NCI-H2029 (cell line): ENCODE results near the gene SNX13.
"Not testable (repeated sequence)": the region's sequence is repeated elsewhere in the genome, so short reads cannot be mapped to it uniquely, and the experiment has no call there.

Experiments used
- DNase-seq: peaks from one replicate; lab custom pipeline; 2025; lab: John Stamatoyannopoulos, UW

The SNX13 gene

DNA sequence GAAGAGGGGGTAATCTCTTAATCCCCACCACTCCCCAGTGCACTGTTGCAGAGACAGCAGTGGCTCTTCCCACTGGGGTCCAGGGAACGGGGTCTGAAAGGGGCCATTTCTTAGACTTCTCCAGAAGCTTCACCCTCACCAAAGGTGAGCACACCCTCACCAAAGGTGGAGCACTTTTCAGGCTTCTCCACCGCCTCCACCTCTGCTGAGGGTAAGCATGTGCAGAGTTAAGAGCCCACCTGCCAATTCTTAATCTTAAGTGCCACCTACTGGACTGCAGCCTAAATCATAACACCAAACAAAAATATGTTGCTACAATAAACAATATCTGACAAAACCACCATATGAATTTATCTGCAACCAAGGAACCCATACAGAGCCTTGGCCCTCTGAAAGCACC is 27.0 kb downstream of the SNX13 start:
- no peak for DNase-seq

DNA sequence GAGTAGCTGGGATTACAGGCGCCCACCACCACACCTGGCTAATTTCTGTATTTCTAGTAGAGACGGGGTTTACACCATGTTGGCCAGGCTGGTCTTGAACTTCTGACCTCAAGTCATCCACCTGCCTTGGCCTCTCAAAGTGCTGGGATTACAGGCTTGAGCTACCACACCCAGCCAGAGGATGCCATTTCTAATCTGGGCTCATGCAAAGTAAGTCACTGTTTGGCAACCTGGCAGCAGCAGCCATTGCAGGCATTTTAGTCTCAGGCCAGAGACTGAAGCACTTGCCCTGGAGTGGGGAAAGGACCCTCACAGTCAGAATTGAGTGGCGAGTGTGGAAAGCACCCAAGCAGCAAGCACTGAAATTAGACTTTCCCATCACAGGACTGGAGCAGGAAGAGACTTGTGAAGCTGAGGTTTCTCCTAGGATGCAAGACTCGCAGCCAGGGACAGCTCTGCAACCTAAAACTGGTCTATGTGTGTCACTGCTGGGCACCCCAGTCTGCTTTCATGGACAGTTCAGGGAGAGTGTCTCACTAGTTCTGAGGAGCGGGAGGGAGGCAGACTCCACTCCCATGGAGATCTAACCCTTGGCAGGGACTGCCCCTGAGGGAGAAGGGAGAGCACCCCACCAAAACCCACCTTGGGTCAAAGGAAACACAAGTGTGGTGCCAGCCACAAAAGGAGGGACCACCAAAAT is 27.6 kb downstream of the SNX13 start:
- no peak for DNase-seq

DNA sequence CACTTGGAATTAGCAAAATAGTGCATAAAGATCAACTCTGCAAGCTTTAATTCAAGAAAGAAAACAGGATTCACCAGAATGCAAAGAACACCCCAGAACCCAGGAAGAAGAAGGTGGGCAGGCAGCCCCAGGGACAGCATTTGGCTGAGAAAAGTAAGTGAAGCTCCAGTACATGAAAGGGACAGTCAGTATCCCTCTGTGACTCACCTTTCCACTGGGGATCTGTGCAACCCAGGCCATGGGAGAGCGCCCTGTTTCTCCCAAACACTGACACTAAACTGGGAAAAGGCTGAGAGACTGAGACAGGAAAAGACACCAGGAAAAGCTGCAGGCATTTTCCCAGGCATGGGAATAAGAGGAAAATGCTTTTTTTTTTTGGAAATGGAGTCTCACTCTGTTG is 28.2 kb downstream of the SNX13 start:
- DNase-seq = no peak

DNA sequence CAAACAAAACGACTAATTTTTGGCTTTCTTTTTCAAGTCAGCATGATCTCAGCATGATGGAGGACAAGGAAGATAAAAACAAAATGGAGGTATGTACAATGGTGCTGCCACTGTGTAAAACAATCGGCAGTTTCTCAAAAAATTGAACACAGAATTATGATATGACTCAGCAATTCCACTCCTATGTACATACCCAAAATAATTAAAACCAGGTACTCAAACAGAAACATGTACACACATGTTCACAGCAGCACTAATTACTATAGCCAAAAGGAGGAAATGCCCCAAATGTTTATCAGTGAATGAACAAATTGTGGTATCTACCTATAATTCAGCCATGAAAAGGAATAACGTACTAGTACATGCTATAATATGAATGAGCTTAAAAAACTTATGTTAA is 29.9 kb downstream of the SNX13 start:
- no peak for DNase-seq

DNA sequence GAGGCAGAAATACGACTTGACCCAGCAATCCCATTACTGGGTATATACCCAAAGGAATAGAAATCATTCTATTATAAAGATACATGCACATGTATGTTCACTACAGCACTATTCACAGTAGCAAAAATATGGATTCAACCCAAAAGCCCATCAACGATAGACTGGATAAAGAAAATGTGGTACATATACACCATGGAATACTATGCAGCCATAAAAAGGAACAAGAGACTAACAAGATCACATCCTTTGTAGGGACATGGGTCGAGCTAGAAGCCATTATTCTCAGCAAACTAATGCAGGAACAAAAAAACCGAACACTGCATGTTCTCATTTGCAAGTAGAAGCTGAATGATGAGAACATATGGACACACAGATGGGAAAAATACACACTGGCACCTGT is 31.0 kb downstream of the SNX13 start:
- DNase-seq = not testable (repeated sequence)

DNA sequence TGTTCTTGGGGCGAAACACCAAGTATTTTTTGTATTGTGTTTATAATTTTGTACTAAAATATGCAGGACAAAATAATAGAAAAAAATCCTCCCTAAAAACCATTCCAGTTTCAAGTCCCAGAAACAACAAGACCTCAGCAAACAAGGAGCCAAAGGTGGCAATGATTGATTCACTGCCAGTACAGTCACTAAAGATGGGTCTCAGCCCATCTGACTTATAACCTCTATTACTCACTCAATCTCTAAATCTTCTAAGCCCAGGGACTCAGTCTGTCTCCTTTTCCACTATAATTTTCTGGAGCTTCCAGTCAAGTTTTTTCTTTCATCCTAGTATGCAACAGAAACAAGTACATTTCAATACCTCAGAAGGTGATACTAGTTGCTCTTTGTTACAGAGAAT is 33.3 kb downstream of the SNX13 start:
- DNase-seq = no peak

DNA sequence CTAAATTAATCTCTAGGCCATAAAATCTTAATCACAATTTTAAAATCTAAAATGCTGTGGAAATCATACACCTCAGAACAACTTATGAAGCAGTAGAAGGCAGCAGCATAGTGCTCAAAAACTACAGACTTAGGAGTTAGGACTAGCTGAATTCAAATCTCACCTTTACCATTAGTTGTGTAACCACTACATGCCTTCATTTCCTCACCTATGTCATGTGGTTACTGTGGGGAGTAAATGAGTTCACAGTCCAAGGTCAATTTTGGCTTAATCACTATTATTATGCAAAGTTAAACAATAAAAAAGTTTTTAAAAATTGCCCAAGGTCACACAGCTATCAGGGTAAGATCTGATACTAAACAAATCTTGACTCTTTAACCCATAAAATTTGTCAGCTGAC is 37.0 kb downstream of the SNX13 start:
- DNase-seq = no peak

DNA sequence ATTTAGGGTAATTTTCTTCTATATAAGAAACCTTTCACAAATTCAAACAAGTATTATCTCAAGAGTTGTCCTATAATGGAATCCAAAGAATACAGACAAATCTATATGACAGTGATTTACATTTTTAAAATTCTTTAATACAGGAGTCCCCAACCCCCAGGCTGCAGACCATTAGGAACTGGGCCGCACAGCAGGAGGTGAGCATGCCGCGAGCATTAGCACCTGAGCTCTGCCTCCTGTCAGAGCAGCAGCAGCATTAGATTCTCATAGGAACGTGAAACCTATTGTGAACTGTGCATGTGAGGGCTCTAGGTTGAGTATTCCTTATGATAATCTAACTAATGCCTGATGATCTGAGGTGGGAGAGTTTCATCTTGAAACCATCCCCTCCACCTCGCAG is 37.7 kb downstream of the SNX13 start:
- DNase-seq = no peak

DNA sequence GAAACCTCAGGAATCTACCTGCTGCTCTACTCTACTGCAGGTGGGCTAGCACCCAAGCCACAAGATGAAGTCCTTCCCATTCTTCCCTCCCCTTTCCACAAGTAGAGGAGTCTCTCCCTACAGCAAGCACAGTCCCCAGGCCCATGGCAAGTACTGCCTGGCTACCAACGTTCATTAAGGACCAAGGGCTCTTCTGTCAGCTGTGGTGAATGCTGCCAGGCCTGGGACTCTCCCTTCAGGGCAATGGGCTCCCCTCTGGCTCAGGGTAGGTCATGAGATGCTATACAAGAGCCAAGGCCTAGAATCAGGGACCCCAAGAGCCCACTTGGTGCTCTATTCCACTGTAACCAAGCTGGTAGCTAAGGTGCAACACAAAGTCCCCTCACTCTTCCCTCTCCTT is 39.8 kb downstream of the SNX13 start:
- no peak for DNase-seq

DNA sequence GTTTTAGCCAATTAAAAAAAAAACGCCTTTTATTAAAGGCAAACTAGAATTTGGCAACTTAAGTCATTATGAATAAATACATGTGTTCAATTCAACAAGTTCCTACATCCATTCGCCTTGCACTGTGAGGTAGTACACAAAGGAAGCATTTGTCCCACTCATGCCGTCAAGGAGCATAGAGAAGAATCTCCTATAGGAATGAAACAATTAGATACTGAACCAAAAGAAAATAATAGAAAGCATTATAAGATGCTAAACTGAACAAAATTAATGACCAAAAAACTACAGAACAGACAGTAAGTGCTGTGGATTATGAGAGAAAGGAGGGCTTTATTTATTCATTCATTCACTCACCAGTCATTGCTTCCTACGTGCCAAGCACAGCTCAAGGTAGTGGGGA is 42.2 kb downstream of the SNX13 start:
- DNase-seq = no peak

DNA sequence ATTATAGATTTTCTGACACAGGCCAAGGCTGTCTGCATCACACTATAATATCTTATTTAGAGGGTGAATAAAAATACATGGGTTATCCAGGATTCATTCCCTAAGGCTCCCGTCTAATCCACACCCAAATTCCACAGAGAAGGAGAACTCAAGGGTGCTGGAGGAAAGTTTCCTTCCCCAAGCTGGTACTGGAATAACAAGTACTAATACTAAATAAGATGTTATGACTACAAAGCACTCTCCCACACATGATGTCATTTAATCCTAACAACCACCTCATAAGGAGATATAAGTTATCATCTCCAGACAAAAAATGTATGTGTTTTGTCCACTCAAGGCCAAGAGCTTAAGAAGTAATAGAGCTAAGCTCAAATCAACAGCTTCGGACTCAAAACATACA is 53.0 kb downstream of the SNX13 start:
- no peak for DNase-seq

DNA sequence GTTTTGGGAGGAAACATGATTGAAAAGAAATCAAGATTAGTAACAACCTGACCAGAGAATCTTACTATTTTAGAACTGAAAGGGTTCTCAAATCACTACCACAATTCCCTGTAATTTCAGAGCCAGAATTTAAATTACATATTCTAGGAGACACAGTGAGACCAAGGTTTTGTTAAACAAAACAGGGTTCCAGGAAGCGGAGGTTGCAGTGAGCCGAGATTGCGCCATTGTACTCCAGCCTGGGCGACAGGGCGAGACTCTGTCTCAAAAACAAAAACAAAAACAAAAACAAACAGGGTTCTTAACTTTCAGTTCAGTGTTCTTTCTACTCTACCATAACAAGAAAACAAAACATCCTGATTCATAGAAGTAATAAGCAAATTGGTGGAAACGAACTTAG is 57.6 kb downstream of the SNX13 start:
- DNase-seq = no peak

DNA sequence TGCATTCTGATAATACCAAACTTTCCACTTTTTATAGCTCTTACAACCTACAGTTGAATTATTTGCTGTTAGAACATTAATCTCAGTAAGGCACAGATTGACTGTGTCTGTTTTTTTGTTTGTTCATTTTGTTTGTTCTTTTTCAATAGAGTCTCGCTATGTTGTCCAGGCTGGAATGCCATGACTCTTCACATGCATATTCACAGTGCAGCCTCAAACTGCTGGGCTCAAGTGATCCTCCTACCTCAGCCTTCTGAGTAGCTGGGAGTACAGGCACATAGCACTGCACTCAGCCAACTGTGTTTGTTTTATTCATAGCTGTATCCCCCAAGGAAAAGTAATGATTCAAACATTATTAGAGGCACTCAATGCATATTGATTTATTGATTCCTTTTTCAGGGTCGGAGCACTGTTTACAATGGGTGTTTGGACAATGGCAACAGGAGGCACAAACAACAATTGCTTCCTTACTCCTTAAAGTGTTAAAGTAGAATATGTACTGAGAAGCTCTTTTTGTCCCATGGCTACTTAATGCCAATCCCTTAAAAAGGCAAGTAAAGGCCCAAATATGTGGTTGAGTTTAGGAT is 61.1 kb downstream of the SNX13 start:
- no peak for DNase-seq

DNA sequence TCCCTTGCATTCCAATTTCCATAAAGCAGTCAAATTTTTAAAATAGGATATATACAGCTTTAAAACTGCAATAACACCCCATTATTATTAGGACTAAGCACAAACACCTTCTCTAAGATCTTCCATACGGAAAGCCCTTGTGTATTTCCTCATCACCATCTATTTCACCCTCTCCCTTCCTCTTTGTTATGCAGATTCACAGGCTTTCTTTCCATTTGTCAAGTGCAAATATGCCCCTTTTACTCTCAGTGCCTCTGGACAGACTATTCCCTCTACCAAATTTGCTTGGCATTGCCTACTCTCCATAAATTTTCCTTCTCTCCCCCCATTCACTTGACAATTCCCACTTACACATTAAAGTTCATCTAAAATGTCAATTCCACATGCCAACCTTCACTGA is 61.7 kb downstream of the SNX13 start:
- DNase-seq = no peak

DNA sequence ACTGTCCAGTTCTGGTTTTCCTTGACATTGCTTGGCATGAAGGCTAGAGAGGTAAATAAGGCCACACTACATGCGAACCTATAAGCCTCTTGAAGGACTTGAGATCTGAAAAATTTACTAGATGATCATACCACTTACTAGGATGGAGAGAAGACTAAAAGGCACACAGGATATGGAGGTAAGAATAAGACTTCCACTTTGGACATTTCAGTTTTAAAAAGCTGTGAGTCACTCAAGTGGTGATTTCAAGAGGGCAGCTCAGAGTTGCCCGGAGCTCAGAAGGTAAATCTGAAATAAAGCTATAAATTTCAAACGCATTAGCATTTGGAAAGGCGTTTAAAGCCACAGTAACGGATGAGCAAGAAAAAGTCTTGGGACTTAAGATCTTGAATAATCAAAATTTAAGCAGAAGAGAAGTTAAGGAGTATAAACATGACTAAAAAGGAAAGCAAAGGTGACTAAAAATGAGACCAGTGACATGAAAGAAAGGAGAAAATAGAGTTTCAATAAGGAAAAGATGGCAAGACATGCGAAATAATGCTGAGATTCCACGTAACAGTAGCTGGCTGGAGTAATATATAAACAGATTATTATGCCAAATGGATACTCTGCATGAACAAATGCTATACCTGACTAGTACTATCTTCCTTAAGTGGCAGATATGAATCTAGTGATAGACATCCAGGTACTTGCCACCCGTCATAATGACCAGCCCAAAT is 68.3 kb downstream of the SNX13 start:
- DNase-seq = no peak

DNA sequence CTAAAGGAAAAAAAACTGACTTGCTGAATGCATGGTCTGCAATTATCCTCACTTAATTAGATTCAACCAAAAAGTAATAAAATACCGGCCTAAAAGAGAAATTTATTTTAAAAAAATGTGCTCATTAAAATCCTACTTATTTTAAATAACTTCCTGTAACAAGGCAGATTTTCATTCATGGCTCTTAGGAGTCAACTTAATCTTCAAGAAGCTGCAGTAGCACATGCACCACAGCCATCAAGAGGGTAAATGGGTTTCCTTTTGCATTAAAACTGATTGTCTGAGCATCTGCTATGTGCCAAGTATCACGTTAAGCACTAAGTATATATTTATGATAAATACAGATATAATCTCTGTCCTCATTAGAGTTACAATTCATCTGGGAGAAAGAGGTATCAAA is 69.9 kb downstream of the SNX13 start:
- no peak for DNase-seq

DNA sequence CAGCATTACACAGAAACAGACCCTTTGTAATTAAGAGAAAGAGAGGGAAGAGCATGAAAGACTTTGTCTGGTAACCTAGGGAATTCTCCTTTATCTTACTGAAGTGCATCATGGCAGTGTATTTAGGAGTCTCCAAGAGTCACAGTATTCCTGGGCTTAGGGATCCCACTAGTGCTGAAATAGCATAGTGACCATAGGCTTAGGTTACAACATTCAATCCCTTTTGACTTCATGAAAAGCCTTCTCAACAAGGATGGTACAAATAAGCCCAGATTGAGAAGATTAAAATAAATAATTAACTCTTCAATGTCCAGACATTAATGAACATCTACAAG is 76.5 kb downstream of the SNX13 start:
- no peak for DNase-seq

DNA sequence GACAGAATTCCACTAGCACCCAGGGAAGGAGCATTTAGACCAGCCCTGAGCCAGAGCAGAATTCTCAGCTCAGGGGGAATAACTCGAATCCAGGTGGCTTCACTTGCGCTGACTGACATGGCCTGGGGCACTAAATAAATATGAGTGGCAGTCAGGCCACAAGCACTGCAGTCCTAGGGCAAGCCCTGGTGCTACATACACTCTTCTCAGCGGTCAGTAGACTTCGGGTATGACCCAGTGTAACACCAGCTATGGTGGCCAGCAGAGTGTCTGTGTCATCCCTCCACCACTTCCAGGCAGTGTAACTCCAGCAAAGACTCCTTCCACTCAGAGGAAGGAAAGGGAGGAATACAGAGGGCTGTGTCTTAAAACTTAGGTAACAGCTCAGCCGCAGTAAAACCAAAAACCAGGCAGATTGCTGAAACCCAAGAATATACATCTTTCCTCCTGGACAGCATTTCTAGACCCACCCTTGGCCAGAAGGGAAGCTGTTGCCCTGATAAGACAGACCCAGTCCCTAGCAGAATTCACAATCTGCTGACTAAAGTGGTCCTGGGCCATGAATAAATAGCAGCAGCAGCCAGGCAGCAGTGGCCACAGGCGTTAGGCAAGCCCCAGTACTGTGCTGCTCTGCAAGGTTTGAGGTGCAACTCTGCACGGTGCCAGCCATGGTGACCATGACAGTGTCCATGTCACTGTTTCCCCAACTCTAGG is 77.0 kb downstream of the SNX13 start:
- no peak for DNase-seq

DNA sequence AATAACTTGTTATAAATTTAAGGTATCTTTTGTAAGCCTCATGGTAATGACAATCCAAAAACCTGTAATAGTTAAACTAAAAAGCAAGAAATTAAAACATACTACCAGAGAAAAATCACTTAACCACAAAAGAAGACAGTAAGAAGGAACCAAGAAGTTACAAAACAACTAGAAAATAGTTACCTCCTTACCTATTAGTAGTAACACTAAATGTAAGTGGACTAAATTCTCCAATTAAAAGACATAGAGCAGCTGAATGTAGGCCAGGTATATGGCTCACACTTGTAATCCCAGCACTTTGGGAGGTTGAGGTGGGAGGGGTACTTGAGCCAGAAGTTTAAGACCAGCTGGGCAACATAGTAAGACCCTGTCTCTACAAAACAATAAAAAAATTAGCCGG is 84.0 kb downstream of the SNX13 start:
- DNase-seq = no peak

DNA sequence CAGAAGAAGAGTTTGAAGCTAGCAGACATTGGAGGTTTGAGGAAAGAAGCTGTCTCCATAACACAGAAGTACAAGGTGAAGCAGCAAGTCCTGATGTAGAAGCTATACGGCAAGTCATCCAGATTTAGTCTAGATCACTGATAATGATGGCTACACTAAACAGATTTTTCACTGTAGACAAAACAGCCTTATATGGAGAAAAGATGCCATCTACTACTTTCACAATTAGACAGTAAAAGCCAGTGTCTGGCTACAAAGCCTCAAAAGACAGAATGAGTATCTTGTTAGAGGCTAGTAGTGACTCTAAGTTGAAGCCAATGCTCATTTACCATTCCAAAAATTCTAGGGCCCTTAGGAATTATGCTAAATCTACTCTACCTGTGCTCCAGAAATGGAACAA is 85.1 kb downstream of the SNX13 start:
- DNase-seq = no peak

DNA sequence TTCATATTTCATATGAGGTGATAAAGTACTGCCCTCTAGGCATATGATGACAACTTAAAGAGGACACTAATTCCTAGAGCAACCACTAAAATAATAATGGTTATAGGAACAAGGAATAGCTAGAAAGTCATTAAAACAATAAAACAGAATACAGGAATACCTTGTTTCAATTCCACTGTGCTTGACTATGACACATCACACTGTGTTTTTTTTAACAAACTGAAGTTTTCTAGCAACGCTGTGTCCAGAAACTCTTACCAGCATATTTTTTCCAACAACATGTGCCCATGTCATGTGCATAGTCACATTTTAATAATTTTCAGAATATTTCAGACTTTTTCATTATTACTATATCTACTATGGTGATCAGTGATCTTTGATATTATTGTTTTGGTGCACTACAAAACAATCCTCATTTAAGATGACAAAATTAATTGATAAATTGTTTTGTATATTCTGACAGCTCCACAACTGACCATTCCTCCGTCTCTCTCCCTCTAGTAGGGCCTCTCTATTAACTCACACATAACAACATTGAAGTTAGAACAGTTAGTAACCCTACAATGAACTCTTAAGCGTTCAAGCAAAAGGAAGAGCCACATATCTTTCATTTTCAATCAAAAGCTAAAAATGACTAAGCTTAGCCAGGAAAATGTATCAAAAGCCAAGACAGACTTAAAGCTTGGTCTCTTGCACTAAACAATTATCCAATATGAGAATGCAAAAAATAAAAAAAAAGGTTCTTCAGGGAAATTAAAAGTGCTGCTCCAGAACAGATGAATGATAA is 85.8 kb downstream of the SNX13 start:
- no peak for DNase-seq

DNA sequence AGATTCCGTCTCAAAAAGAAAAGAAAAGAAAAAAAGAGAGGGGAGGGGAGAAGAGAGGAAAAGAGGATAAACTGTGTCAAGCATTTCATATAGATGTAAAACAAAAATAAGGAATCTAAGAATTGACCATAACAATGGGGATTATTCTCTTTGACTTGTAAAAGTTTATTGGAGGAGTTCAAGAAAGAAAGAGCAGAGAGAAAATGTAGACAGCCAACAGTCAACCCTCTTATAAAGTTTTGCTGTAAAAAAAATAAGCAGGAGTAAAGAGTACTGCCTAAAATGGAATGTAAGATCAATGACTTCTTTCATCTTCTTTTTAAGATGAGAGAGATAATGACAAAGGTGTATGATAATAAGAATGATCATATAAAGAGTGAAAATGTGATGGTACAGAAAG is 87.9 kb downstream of the SNX13 start:
- no peak for DNase-seq
